IPS-15b (cell line): ENCODE results near the gene MTCL1.

Experiments
- H3K27me3 ChIP-seq: one replicate; pipeline ENCODE4 v1.6.1; 2013; ENCODE audit warnings: low read length; ENCODE audit not compliant: control insufficient read depth, insufficient read depth
- H3K36me3 ChIP-seq: one replicate; pipeline ENCODE4 v1.6.1; 2013; ENCODE audit warnings: low read length; ENCODE audit not compliant: control insufficient read depth, insufficient read depth
- H3K4me1 ChIP-seq: one replicate; pipeline ENCODE4 v1.6.1; 2013; ENCODE audit warnings: mild to moderate bottlenecking, low read length; ENCODE audit not compliant: control insufficient read depth, insufficient read depth
- H3K4me3 ChIP-seq: one replicate; pipeline ENCODE4 v1.5.1; 2013; ENCODE audit warnings: low read depth, low read length
- H3K9ac ChIP-seq: one replicate; pipeline ENCODE4 v1.6.1; 2013; ENCODE audit warnings: low read depth, mild to moderate bottlenecking, low read length
- H3K9me3 ChIP-seq: one replicate; pipeline ENCODE4 v1.6.1; 2013; ENCODE audit warnings: mild to moderate bottlenecking, low read length; ENCODE audit not compliant: control insufficient read depth, insufficient read depth

Gene MTCL1

GRCh38 chr18:8825273-8825672 lies 119.9 kb downstream of the MTCL1 start:
- Histone ChIP-seq H3K27me3 (no peaks in the 10 kb centered on the region), H3K36me3 (peaks cover 42% of the 10 kb centered on the region)

GRCh38 chr18:8825729-8826375 lies 120.5 kb downstream of the MTCL1 start:
- Histone ChIP-seq H3K4me1 (no peaks in the 10 kb centered on the region), H3K9me3 (no peaks in the 10 kb centered on the region), H3K36me3 (peaks cover 37% of the 10 kb centered on the region), H3K27me3 (no peaks in the 10 kb centered on the region), H3K9ac (no peak overlapping the region), H3K4me3 (no peak overlapping the region)

More at GRCh38 chr18:8825273-8825672, 119.9 kb downstream of the MTCL1 start:
- Histone ChIP-seq H3K9ac (no peak overlapping the region), H3K4me3 (no peak overlapping the region), H3K4me1 (no peaks in the 10 kb centered on the region), H3K9me3 (no peaks in the 10 kb centered on the region)

GRCh38 chr18:8826514-8826913 lies 121.2 kb downstream of the MTCL1 start:
- H3K27me3 ChIP-seq = no peaks in the 10 kb centered on the region
- no peak overlapping the region for H3K4me3 ChIP-seq
- no peaks in the 10 kb centered on the region for H3K4me1 ChIP-seq
- no peaks in the 10 kb centered on the region for H3K9me3 ChIP-seq
- H3K9ac ChIP-seq = no peak overlapping the region
- H3K36me3 ChIP-seq = peaks cover 36% of the 10 kb centered on the region

GRCh38 chr18:8826971-8827370 lies 121.6 kb downstream of the MTCL1 start:
- no peak overlapping the region for H3K4me3 ChIP-seq
- H3K9me3 ChIP-seq = no peaks in the 10 kb centered on the region
- H3K27me3 ChIP-seq = no peaks in the 10 kb centered on the region
- H3K4me1 ChIP-seq = no peaks in the 10 kb centered on the region
- peaks cover 36% of the 10 kb centered on the region for H3K36me3 ChIP-seq
- H3K9ac ChIP-seq = no peak overlapping the region

GRCh38 chr18:8828300-8828699 lies 122.9 kb downstream of the MTCL1 start:
- no peaks in the 10 kb centered on the region for H3K9me3 ChIP-seq
- no peak overlapping the region for H3K4me3 ChIP-seq
- peaks cover 31% of the 10 kb centered on the region for H3K36me3 ChIP-seq
- no peaks in the 10 kb centered on the region for H3K4me1 ChIP-seq
- H3K27me3 ChIP-seq = no peaks in the 10 kb centered on the region
- H3K9ac ChIP-seq = no peak overlapping the region

- Histone ChIP-seq H3K4me1 (no peaks in the 10 kb centered on the region), H3K4me3 (no peak overlapping the region), H3K9me3 (no peaks in the 10 kb centered on the region), H3K9ac (no peak overlapping the region), H3K27me3 (no peaks in the 10 kb centered on the region), H3K36me3 (peaks cover 27% of the 10 kb centered on the region)
Observed at GRCh38 chr18:8828798-8829197, 123.4 kb downstream of the MTCL1 start.

- Histone ChIP-seq H3K9me3 (no peaks in the 10 kb centered on the region), H3K36me3 (peaks cover 21% of the 10 kb centered on the region), H3K9ac (no peak overlapping the region), H3K27me3 (no peaks in the 10 kb centered on the region), H3K4me3 (no peak overlapping the region), H3K4me1 (no peaks in the 10 kb centered on the region)
Observed at GRCh38 chr18:8830067-8831060, 125.0 kb downstream of the MTCL1 start.

GRCh38 chr18:8831112-8831511 lies 125.8 kb downstream of the MTCL1 start:
- Histone ChIP-seq H3K36me3 (peaks cover 14% of the 10 kb centered on the region), H3K27me3 (no peaks in the 10 kb centered on the region), H3K9ac (no peak overlapping the region)

GRCh38 chr18:8831531-8831930 lies 126.2 kb downstream of the MTCL1 start:
- Histone ChIP-seq H3K4me1 (no peaks in the 10 kb centered on the region), H3K4me3 (no peak overlapping the region), H3K9ac (no peak overlapping the region), H3K9me3 (no peaks in the 10 kb centered on the region), H3K36me3 (peaks cover 12% of the 10 kb centered on the region), H3K27me3 (no peaks in the 10 kb centered on the region)

More at GRCh38 chr18:8831112-8831511, 125.8 kb downstream of the MTCL1 start:
- H3K9me3 ChIP-seq = no peaks in the 10 kb centered on the region
- H3K4me1 ChIP-seq = no peaks in the 10 kb centered on the region
- H3K4me3 ChIP-seq = no peak overlapping the region

GRCh38 chr18:8833480-8833879 lies 128.1 kb downstream of the MTCL1 start:
- H3K4me3 ChIP-seq = no peak overlapping the region
- H3K27me3 ChIP-seq = no peaks in the 10 kb centered on the region
- H3K36me3 ChIP-seq = peaks cover 5% of the 10 kb centered on the region
- no peaks in the 10 kb centered on the region for H3K4me1 ChIP-seq
- no peak overlapping the region for H3K9ac ChIP-seq
- peaks cover 9% of the 10 kb centered on the region for H3K9me3 ChIP-seq

GRCh38 chr18:8834881-8835280 lies 129.5 kb downstream of the MTCL1 start:
- H3K9ac ChIP-seq = no peak overlapping the region
- no peak overlapping the region for H3K4me3 ChIP-seq
- peaks cover 5% of the 10 kb centered on the region for H3K36me3 ChIP-seq
- H3K27me3 ChIP-seq = no peaks in the 10 kb centered on the region
- H3K4me1 ChIP-seq = no peaks in the 10 kb centered on the region
- H3K9me3 ChIP-seq = peaks cover 9% of the 10 kb centered on the region

- peaks cover 9% of the 10 kb centered on the region for H3K9me3 ChIP-seq
- no peak overlapping the region for H3K9ac ChIP-seq
- H3K4me3 ChIP-seq = no peak overlapping the region
- no peaks in the 10 kb centered on the region for H3K27me3 ChIP-seq
- H3K36me3 ChIP-seq = peaks cover 5% of the 10 kb centered on the region
- H3K4me1 ChIP-seq = no peaks in the 10 kb centered on the region
Observed at GRCh38 chr18:8835521-8835953, 130.2 kb downstream of the MTCL1 start.
